ENCODE measurements around the gene PAM. TPM values are rescaled to one million over a fixed set of nuclear protein-coding genes. Genes with fewer than 3 reads are reported as not detected.

Gene PAM
- total RNA-seq, 1 experiment from 2014 or later, result 142 TPM

DNA sequence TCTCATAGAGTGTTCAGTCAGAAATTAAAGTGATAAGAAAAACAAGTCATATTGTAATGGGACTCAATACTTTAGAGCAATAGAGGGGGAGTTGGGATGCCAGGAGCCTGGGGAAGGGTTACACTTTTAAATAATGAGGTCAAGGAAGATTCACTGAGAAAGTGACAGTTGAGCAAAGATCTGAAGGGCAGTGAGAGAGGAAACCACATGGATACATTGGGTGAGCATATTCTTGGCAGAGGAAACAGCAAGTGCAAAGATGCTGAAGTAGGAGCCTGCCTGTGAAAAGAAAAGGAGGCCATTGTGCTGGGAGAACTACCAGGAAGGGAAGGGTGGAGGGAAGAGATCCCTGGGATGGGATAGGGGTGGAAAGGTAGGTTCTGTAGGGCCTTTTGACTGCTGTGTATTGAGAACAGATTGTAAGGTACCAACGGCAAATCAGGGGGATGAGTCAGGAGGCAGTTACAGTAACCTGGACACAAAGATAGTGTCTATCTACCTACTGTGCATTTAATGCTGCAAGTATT lies 79.4 kb downstream of the PAM start:
- CTCF ChIA-PET, result no interaction called here
- Mint-ChIP-seq H3K4me3 (ENCODE audit: low read depth, unreplicated experiment) (no peak overlapping the region), H3K4me1 (ENCODE audit: low read depth, unreplicated experiment) (no peaks in the 10 kb centered on the region), H3K36me3 (ENCODE audit: insufficient read depth, unreplicated experiment) (no peaks in the 10 kb centered on the region), H3K9me3 (ENCODE audit: low read depth, unreplicated experiment) (no peaks in the 10 kb centered on the region), H3K27ac (ENCODE audit: unreplicated experiment) (no peak overlapping the region), H3K27me3 (ENCODE audit: unreplicated experiment) (no peaks in the 10 kb centered on the region)
- DNase-seq, result no peak
- intact Hi-C loops (cut with micrococcal nuclease; ENCODE audit: unreplicated experiment), result no loop called here
- BruUV-seq (replicated peaks), result no TSS peak
- TF ChIP-seq, protein P1, sequence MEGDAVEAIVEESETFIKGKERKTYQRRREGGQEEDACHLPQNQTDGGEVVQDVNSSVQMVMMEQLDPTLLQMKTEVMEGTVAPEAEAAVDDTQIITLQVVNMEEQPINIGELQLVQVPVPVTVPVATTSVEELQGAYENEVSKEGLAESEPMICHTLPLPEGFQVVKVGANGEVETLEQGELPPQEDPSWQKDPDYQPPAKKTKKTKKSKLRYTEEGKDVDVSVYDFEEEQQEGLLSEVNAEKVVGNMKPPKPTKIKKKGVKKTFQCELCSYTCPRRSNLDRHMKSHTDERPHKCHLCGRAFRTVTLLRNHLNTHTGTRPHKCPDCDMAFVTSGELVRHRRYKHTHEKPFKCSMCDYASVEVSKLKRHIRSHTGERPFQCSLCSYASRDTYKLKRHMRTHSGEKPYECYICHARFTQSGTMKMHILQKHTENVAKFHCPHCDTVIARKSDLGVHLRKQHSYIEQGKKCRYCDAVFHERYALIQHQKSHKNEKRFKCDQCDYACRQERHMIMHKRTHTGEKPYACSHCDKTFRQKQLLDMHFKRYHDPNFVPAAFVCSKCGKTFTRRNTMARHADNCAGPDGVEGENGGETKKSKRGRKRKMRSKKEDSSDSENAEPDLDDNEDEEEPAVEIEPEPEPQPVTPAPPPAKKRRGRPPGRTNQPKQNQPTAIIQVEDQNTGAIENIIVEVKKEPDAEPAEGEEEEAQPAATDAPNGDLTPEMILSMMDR (IDR thresholded peaks at IDR 0.05; ENCODE audit: unreplicated experiment), result no peak

- Mint-ChIP-seq H3K27me3 (ENCODE audit: unreplicated experiment) (no peaks in the 10 kb centered on the region), H3K9me3 (ENCODE audit: low read depth, unreplicated experiment) (no peaks in the 10 kb centered on the region), H3K4me1 (ENCODE audit: low read depth, unreplicated experiment) (no peaks in the 10 kb centered on the region), H3K36me3 (ENCODE audit: insufficient read depth, unreplicated experiment) (no peaks in the 10 kb centered on the region), H3K27ac (ENCODE audit: unreplicated experiment) (no peak overlapping the region), H3K4me3 (ENCODE audit: low read depth, unreplicated experiment) (no peak overlapping the region)
- TF ChIP-seq, protein P1 (IDR thresholded peaks at IDR 0.05; ENCODE audit: unreplicated experiment), result no peak
- CTCF ChIA-PET, result no interaction called here
- intact Hi-C loops (cut with micrococcal nuclease; ENCODE audit: unreplicated experiment), result no loop called here
- no TSS peak for BruUV-seq (replicated peaks)
- no peak for DNase-seq
These were observed 80.6 kb downstream of the PAM start for GRCh38 chr5:102835717-102836116.

DNA sequence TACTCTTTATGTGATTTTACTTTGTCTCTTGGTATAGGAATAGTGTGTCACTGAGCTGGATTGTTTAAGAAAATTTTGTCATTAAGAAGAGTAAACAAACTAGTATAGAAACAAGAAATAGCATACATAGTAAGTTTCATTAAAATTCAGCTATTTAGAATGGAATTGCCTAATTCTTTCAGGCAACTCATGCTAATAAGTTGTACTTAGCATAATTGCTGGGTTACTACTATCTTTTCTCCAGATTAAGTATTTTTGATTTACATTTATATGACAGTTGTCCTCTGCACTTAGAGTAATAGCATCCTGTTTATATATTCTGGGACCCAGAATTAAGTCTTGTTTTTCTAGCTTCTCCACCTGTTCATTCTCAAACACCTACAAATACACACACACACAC lies 85.9 kb downstream of the PAM start:
- no peak for DNase-seq
- H3K36me3 Mint-ChIP-seq (ENCODE audit: insufficient read depth, unreplicated experiment), result no peaks in the 10 kb centered on the region
- H3K27me3 Mint-ChIP-seq (ENCODE audit: unreplicated experiment), result no peaks in the 10 kb centered on the region
- BruUV-seq (replicated peaks), result no TSS peak
- no peaks in the 10 kb centered on the region for H3K9me3 Mint-ChIP-seq (ENCODE audit: low read depth, unreplicated experiment)
- H3K4me3 Mint-ChIP-seq (ENCODE audit: low read depth, unreplicated experiment), result no peak overlapping the region
- intact Hi-C loops (cut with micrococcal nuclease; ENCODE audit: unreplicated experiment), result no loop called here
- CTCF ChIA-PET, result interaction anchor here (0.5 kb wide), 1 partner anchor 58 kb away, joined by 3 read pairs; no protein-coding TSS in a partner anchor
- H3K27ac Mint-ChIP-seq (ENCODE audit: unreplicated experiment), result no peak overlapping the region
- H3K4me1 Mint-ChIP-seq (ENCODE audit: low read depth, unreplicated experiment), result no peaks in the 10 kb centered on the region
- TF ChIP-seq, protein P1 (IDR thresholded peaks at IDR 0.05; ENCODE audit: unreplicated experiment), result no peak

- CTCF ChIA-PET, result no interaction called here
- H3K9me3 Mint-ChIP-seq (ENCODE audit: low read depth, unreplicated experiment), result peaks cover 2% of the 10 kb centered on the region
- no peaks in the 10 kb centered on the region for H3K27me3 Mint-ChIP-seq (ENCODE audit: unreplicated experiment)
These were observed 88.9 kb downstream of the PAM start for GRCh38 chr5:102843997-102844396.

More at GRCh38 chr5:102843997-102844396, 88.9 kb downstream of the PAM start:
- intact Hi-C loops (cut with micrococcal nuclease; ENCODE audit: unreplicated experiment), result no loop called here
- H3K36me3 Mint-ChIP-seq (ENCODE audit: insufficient read depth, unreplicated experiment), result no peaks in the 10 kb centered on the region
- H3K27ac Mint-ChIP-seq (ENCODE audit: unreplicated experiment), result no peak overlapping the region
- DNase-seq, result no peak
- TF ChIP-seq, protein P1 (IDR thresholded peaks at IDR 0.05; ENCODE audit: unreplicated experiment), result no peak
- H3K4me3 Mint-ChIP-seq (ENCODE audit: low read depth, unreplicated experiment), result no peak overlapping the region
- BruUV-seq (replicated peaks), result no TSS peak
- no peaks in the 10 kb centered on the region for H3K4me1 Mint-ChIP-seq (ENCODE audit: low read depth, unreplicated experiment)
